H9 (cell line): ENCODE data around the gene CBR1. TPM values are rescaled to one million over a fixed set of nuclear protein-coding genes. Genes with fewer than 3 reads are reported as not detected.

ENCODE experiments used
- DNase-seq: peaks from one replicate; pipeline ENCODE4 v3.0.0-alpha.2; 2017
- H2AFZ ChIP-seq: one replicate; pipeline ENCODE4 v1.6.1; 2013; ENCODE audit warnings: mild to moderate bottlenecking, low read length, control low read depth, moderate library complexity
- H2AK5ac ChIP-seq: 2 replicates; pipeline ENCODE4 v1.6.1; 2013; ENCODE audit warnings: low read length, control low read depth, mixed read lengths; ENCODE audit not compliant: insufficient read length
- H2BK120ac ChIP-seq: one replicate; pipeline ENCODE4 v1.6.1; 2013; ENCODE audit warnings: low read depth, mild to moderate bottlenecking, low read length, control low read depth, inconsistent platforms; ENCODE audit not compliant: poor library complexity, severe bottlenecking
- H2BK12ac ChIP-seq: 2 replicates; pipeline ENCODE4 v1.6.1; 2013; ENCODE audit warnings: low read length, control low read depth, mixed read lengths, low read depth; ENCODE audit not compliant: insufficient read length
- H2BK15ac ChIP-seq: 2 replicates; pipeline ENCODE4 v1.6.1; 2013; ENCODE audit warnings: low read depth, low read length, control low read depth
- H2BK20ac ChIP-seq: one replicate; pipeline ENCODE4 v1.6.1; 2013; ENCODE audit warnings: low read depth, mild to moderate bottlenecking, low read length, control low read depth, inconsistent platforms; ENCODE audit not compliant: poor library complexity, severe bottlenecking
- H2BK5ac ChIP-seq: 2 replicates; pipeline ENCODE4 v1.6.1; 2013; ENCODE audit warnings: low read length, control low read depth, mixed read lengths; ENCODE audit not compliant: insufficient read length
- H3K14ac ChIP-seq: 2 replicates; pipeline ENCODE4 v1.6.1; 2013; ENCODE audit warnings: low read length, control low read depth; ENCODE audit not compliant: insufficient read depth
- H3K18ac ChIP-seq: 2 replicates; pipeline ENCODE4 v1.6.1; 2013; ENCODE audit warnings: low read depth, mild to moderate bottlenecking, mixed read lengths, low read length, control low read depth; ENCODE audit not compliant: insufficient read length
- H3K23ac ChIP-seq: 2 replicates; pipeline ENCODE4 v1.6.1; 2013; ENCODE audit warnings: low read length, control low read depth, mixed read lengths, low read depth; ENCODE audit not compliant: insufficient read length
- H3K23me2 ChIP-seq: 2 replicates; pipeline ENCODE4 v1.6.1; 2013; ENCODE audit warnings: low read depth, mild to moderate bottlenecking, mixed read lengths, low read length, control low read depth; ENCODE audit not compliant: insufficient read length, poor library complexity, severe bottlenecking
- H3K27ac ChIP-seq: 2 replicates; pipeline ENCODE4 v1.5.1; 2013; ENCODE audit warnings: low read length, control low read depth, mixed read lengths, low read depth; ENCODE audit not compliant: insufficient read length
- H3K27me3 ChIP-seq: 2 replicates; pipeline ENCODE4 v1.6.1; 2013; ENCODE audit warnings: low read length, control low read depth, inconsistent platforms; ENCODE audit not compliant: insufficient read depth
- H3K4ac ChIP-seq: 2 replicates; pipeline ENCODE4 v1.6.1; 2013; ENCODE audit warnings: low read depth, mild to moderate bottlenecking, control low read depth, inconsistent platforms, low read length, moderate library complexity
- H3K4me1 ChIP-seq: 2 replicates; pipeline ENCODE4 v1.6.1; 2013; ENCODE audit warnings: low read length, control low read depth, inconsistent platforms; ENCODE audit not compliant: insufficient read depth
- H3K4me2 ChIP-seq: 2 replicates; pipeline ENCODE4 v1.6.1; 2013; ENCODE audit warnings: low read length, control low read depth, mixed read lengths; ENCODE audit not compliant: insufficient read length, insufficient read depth
- H3K56ac ChIP-seq: 2 replicates; pipeline ENCODE4 v1.6.1; 2013; ENCODE audit warnings: low read depth, mild to moderate bottlenecking, mixed read lengths, low read length, control low read depth; ENCODE audit not compliant: insufficient read length
- H3K79me1 ChIP-seq: 2 replicates; pipeline ENCODE4 v1.6.1; 2013; ENCODE audit warnings: low read depth, mild to moderate bottlenecking, moderate library complexity, low read length, control low read depth, inconsistent platforms; ENCODE audit not compliant: insufficient read depth, poor library complexity, severe bottlenecking
- H3K79me2 ChIP-seq: 2 replicates; pipeline ENCODE4 v1.6.1; 2013; ENCODE audit warnings: low read length, control low read depth, inconsistent platforms; ENCODE audit not compliant: insufficient read depth
- H3K9ac ChIP-seq: 2 replicates; pipeline ENCODE4 v1.6.1; 2013; ENCODE audit warnings: low read length, control low read depth, mixed read lengths; ENCODE audit not compliant: insufficient read length; ENCODE audit errors: extremely low read depth
- H3K9me3 ChIP-seq: one replicate; pipeline ENCODE4 v1.6.1; 2013; ENCODE audit warnings: low read depth, low read length, inconsistent platforms; ENCODE audit not compliant: control insufficient read depth
- H3T11ph ChIP-seq: one replicate; pipeline ENCODE4 v1.6.1; 2013; ENCODE audit warnings: mild to moderate bottlenecking, low read length, control low read depth, inconsistent platforms
- H4K20me1 ChIP-seq: one replicate; pipeline ENCODE4 v1.6.1; 2013; ENCODE audit not compliant: control insufficient read depth, insufficient read length, insufficient read depth
- H4K5ac ChIP-seq: 2 replicates; pipeline ENCODE4 v1.6.1; 2013; ENCODE audit warnings: low read depth, mild to moderate bottlenecking, mixed read lengths, low read length, control low read depth; ENCODE audit not compliant: insufficient read length
- H4K8ac ChIP-seq: replicated peaks from 2 replicates; pipeline ENCODE4 v1.6.1; 2013; ENCODE audit warnings: low read length, control low read depth, mixed read lengths, low read depth; ENCODE audit not compliant: insufficient read length
- H4K91ac ChIP-seq: 2 replicates; pipeline ENCODE4 v1.6.1; 2013; ENCODE audit warnings: low read depth, mild to moderate bottlenecking, moderate library complexity, mixed read lengths, low read length, control low read depth; ENCODE audit not compliant: insufficient read length
- H3K27ac Mint-ChIP-seq, 3 experiments: 2 replicates in 2 of 3; 3 replicates in 1 of 3; pipeline ENCODE4 v1.8.0; 2020 to 2021; ENCODE audit warnings: mixed read lengths in 3 of 3, mild to moderate bottlenecking in 1 of 3, moderate library complexity in 1 of 3
- H3K27me3 Mint-ChIP-seq: 2 replicates; pipeline ENCODE4 v1.8.0; 2021; ENCODE audit warnings: low read depth, mild to moderate bottlenecking, moderate library complexity, mixed read lengths
- H3K36me3 Mint-ChIP-seq, 3 experiments: 2 replicates in 2 of 3; 3 replicates in 1 of 3; pipeline ENCODE4 v1.8.0; 2020 to 2021; ENCODE audit warnings: low read depth in 3 of 3, mixed read lengths in 3 of 3; ENCODE audit not compliant: insufficient read depth in 1 of 3
- H3K4me1 Mint-ChIP-seq, 2 experiments: 2 replicates each; pipeline ENCODE4 v1.8.0; 2020; ENCODE audit warnings: mixed read lengths in 2 of 2
- H3K4me3 Mint-ChIP-seq, 2 experiments: 2 replicates in 1 of 2; 3 replicates in 1 of 2; pipeline ENCODE4 v1.8.0; 2020 to 2021; ENCODE audit warnings: mild to moderate bottlenecking in 2 of 2, mixed read lengths in 2 of 2, moderate library complexity in 1 of 2
- H3K9me3 Mint-ChIP-seq, 2 experiments: 2 replicates in 1 of 2; 3 replicates in 1 of 2; pipeline ENCODE4 v1.8.0; 2020; ENCODE audit warnings: mild to moderate bottlenecking in 2 of 2, mixed read lengths in 2 of 2, moderate library complexity in 1 of 2
- CTCF ChIP-seq: fragments of 200-600 bp; sonication (generic); conservative IDR thresholded peaks from 3 replicates; pipeline ENCODE4 v1.8.0; 2021; ENCODE audit warnings: antibody characterized with exemption, mild to moderate bottlenecking
- WGBS: extraction: QIAGEN DNeasy Blood & Tissue Kit; methylation state at CpG from one replicate; pipeline ENCODE4 v1.1.7; 2013; ENCODE audit warnings: missing lambda C conversion rate, low lambda C conversion rate, mixed read lengths; ENCODE audit not compliant: insufficient read length; ENCODE audit errors: extremely low coverage; 5-methylcytosine and 5-hydroxymethylcytosine counted together
- total RNA-seq: library from RNA; stranded (reverse); gene quantifications from 2 replicates; pipeline ENCODE4 v1.2.1, GENCODE V29; 2021

Gene CBR1
- total RNA-seq, 1 experiment from 2014 or later = 5.7 TPM

- Histone ChIP-seq H3K79me2 (no peaks in the 10 kb centered on the region), H2BK5ac (no peak overlapping the region), H3K27me3 (no peaks in the 10 kb centered on the region), H4K8ac (no peak overlapping the region), H3K9ac (no peak overlapping the region), H2BK12ac (no peak overlapping the region), H2AFZ (no peak overlapping the region), H2BK15ac (no peak overlapping the region), H3K4ac (no peak overlapping the region), H2BK120ac (no peak overlapping the region), H3K23me2 (no peaks in the 10 kb centered on the region), H3K4me2 (no peak overlapping the region), H2BK20ac (no peak overlapping the region), H4K91ac (no peak overlapping the region), H3K9me3 (no peaks in the 10 kb centered on the region), H3K4me1 (peaks cover 3% of the 10 kb centered on the region; the same call in 1 of the 2 replicates), H2AK5ac (no peak overlapping the region), H4K20me1 (no peaks in the 10 kb centered on the region), H3K18ac (no peak overlapping the region), H3K23ac (no peak overlapping the region), H4K5ac (no peak overlapping the region), H3K27ac (no peak overlapping the region), H3K14ac (no peak overlapping the region), H3T11ph (no peak overlapping the region), H3K79me1 (no peaks in the 10 kb centered on the region), H3K56ac (no peak overlapping the region)
- TF ChIP-seq CTCF = no peak
- DNase-seq = no peak
- Mint-ChIP-seq H3K27me3 (no peaks in the 10 kb centered on the region; the same call in 1 of the 2 replicates), H3K9me3 (peaks cover 0 to 9% of the 10 kb centered on the region in 2 experiments; a peak in 2 of 5 replicates), H3K36me3 (peaks cover 17 to 34% (median 29%) of the 10 kb centered on the region in 3 experiments), H3K27ac (no peak overlapping the region), H3K4me3 (no peak overlapping the region), H3K4me1 (peaks cover 29 to 39% of the 10 kb centered on the region in 2 experiments)
- no CpG with 5 or more reads among the region's 8 CpGs for WGBS
Observed at GRCh38 chr21:36111238-36111637, 41.4 kb downstream of the CBR1 start.
